Heart left ventricle (tissue), 13 donors: ENCODE measurements around the gene FLG2.

Experiments
- POLR2A ChIP-seq, 2 donors: fragments of 450-650 bp; IDR thresholded peaks; one replicate each; pipeline ENCODE4 v1.6.1; 2017; ENCODE audit warnings: antibody characterized with exemption in 2 of 2, mild to moderate bottlenecking in 2 of 2, moderate library complexity in 2 of 2
- TF ChIP-seq, protein P1 (sequence below), 12 donors: fragments of 200-600 bp; sonication (generic) in 4 of 12; IDR thresholded peaks; one replicate each; pipeline versions ENCODE4 v1.5.0 to v1.8.0; 2018 to 2022; ENCODE audit warnings: antibody characterized with exemption in 12 of 12, mild to moderate bottlenecking in 5 of 12
- donor health status: ischemic (EF 13 %, LVEDD 7.1; RV severe dilation, severe dysfunction).
- donor health status: DM: no; HTN: yes; CAD: no.
- donor health status: DM: no; HTN: no; CAD: no.
- donor health status: ischemic (EF 25% LVEDD 6.9; RV normal size, moderate dysfunction).
- donor health status: ischemic (EF 25% LVEDD 5.7; RV mildly dilated, moderate dysfunction).
- donor health status: ischemic (EF 35%, LVEDD 5.7; RV mildly dilated, moderate dysfunction).
- donor health status: nonischemic (EF 11% LVEDD 7.7; RV severe dilation, severe dysfunction).
- donor health status: DM: yes; HTN: yes; CAD: no.
- donor health status: PGD.
- donor health status: ischemic (EF 29% LVEDD 5.4; RV normal size, mild dysfunction).
- donor health status: nonischemic (EF 23%, LVEDD 6.1; RV moderate dilation, normal function).

- TF ChIP-seq, protein P1, sequence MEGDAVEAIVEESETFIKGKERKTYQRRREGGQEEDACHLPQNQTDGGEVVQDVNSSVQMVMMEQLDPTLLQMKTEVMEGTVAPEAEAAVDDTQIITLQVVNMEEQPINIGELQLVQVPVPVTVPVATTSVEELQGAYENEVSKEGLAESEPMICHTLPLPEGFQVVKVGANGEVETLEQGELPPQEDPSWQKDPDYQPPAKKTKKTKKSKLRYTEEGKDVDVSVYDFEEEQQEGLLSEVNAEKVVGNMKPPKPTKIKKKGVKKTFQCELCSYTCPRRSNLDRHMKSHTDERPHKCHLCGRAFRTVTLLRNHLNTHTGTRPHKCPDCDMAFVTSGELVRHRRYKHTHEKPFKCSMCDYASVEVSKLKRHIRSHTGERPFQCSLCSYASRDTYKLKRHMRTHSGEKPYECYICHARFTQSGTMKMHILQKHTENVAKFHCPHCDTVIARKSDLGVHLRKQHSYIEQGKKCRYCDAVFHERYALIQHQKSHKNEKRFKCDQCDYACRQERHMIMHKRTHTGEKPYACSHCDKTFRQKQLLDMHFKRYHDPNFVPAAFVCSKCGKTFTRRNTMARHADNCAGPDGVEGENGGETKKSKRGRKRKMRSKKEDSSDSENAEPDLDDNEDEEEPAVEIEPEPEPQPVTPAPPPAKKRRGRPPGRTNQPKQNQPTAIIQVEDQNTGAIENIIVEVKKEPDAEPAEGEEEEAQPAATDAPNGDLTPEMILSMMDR (IDR thresholded peaks at IDR 0.05): no peak
- no peak for TF ChIP-seq POLR2A (IDR thresholded peaks at IDR 0.05)
Measured at GRCh38 chr1:152328801-152329391, 30.9 kb downstream of the FLG2 start.
